IMR-90 (cell line): Measurements from ENCODE around the gene RAB3C. TPM values are rescaled to one million over a fixed set of nuclear protein-coding genes. Genes with fewer than 3 reads are reported as not detected.
A peak's percentile ranks its signal among the peaks of the same experiment; 100 is the strongest.
"Not testable (repeated sequence)": the region's sequence is repeated elsewhere in the genome, so short reads cannot be mapped to it uniquely, and the experiment has no call there.

Experiments used
- ATAC-seq: fragments of 200-7000 bp; cut with Tn5 transposase; 2 replicates; pipeline ENCODE4 v1.9.1; 2020; ENCODE audit warnings: low read depth, mild to moderate bottlenecking, moderate library complexity
- BruUV-seq: library from RNA; stranded (reverse); fragments of 400-500 nt; replicated peaks from 2 replicates; lab custom pipeline; 2021; lab: Mats Ljungman, UMichigan
- CTCF ChIA-PET: fragments of 300-600 bp; formaldehyde crosslinking; extraction: SDS; loops from one replicate; lab custom pipeline; 2021; ENCODE audit warnings: antibody characterized with exemption; lab: Yijun Ruan, JAX
- POLR2A ChIA-PET: fragments of 300-600 bp; sonication (Branson Sonifier 250); formaldehyde crosslinking; loops from one replicate; lab custom pipeline; 2022; ENCODE audit warnings: antibody characterized with exemption; ENCODE audit not compliant: unreplicated experiment; lab: Charles Lee
- DNase-seq: peaks from one replicate; pipeline ENCODE4 v3.0.0; 2013
- H2AFZ ChIP-seq: replicated peaks from 2 replicates; pipeline ENCODE3; 2013; ENCODE audit warnings: low read length, mild to moderate bottlenecking; ENCODE audit not compliant: poor library complexity
- H2AK5ac ChIP-seq: 2 replicates; pipeline ENCODE4 v1.6.1; 2013; ENCODE audit warnings: low read depth, low read length, inconsistent platforms
- H2AK9ac ChIP-seq: replicated peaks from 2 replicates; pipeline ENCODE3; 2013; ENCODE audit warnings: mild to moderate bottlenecking, low read depth, low read length, moderate library complexity; ENCODE audit not compliant: poor library complexity
- H2BK120ac ChIP-seq: 2 replicates; pipeline ENCODE4 v1.6.1; 2013; ENCODE audit warnings: low read depth, low read length, inconsistent platforms
- H2BK15ac ChIP-seq: 3 replicates; pipeline ENCODE4 v1.6.1; 2013; ENCODE audit warnings: low read depth, low read length, inconsistent platforms
- H2BK20ac ChIP-seq: 2 replicates; pipeline ENCODE4 v1.6.1; 2013; ENCODE audit warnings: low read depth, mild to moderate bottlenecking, inconsistent platforms, low read length, moderate library complexity
- H2BK5ac ChIP-seq: 2 replicates; pipeline ENCODE4 v1.6.1; 2013; ENCODE audit warnings: mild to moderate bottlenecking, low read depth, low read length, inconsistent platforms; ENCODE audit not compliant: poor library complexity, severe bottlenecking
- H3K14ac ChIP-seq: replicated peaks from 2 replicates; pipeline ENCODE4 v1.6.1; 2013; ENCODE audit warnings: low read depth, low read length, inconsistent platforms
- H3K18ac ChIP-seq: 2 replicates; pipeline ENCODE4 v1.6.1; 2013; ENCODE audit warnings: low read depth, low read length, control low read depth
- H3K23ac ChIP-seq: 2 replicates; pipeline ENCODE4 v1.6.1; 2013; ENCODE audit warnings: low read depth, low read length, inconsistent platforms
- H3K27ac ChIP-seq: 2 replicates; pipeline ENCODE4 v1.5.1; 2013; ENCODE audit warnings: mild to moderate bottlenecking, control low read depth, low read length; ENCODE audit not compliant: insufficient read depth
- H3K27me3 ChIP-seq: 2 replicates; pipeline ENCODE4 v1.6.1; 2013; ENCODE audit warnings: low read length; ENCODE audit not compliant: control insufficient read depth, insufficient read depth
- H3K36me3 ChIP-seq: 2 replicates; pipeline ENCODE4 v1.6.1; 2013; ENCODE audit warnings: low read length, mixed read lengths; ENCODE audit not compliant: control insufficient read depth, insufficient read depth
- H3K4ac ChIP-seq: 2 replicates; pipeline ENCODE4 v1.6.1; 2013; ENCODE audit warnings: low read depth, low read length, inconsistent platforms
- H3K4me1 ChIP-seq: 2 replicates; pipeline ENCODE4 v1.6.1; 2013; ENCODE audit warnings: low read length, mixed read lengths; ENCODE audit not compliant: control insufficient read depth, insufficient read depth
- H3K4me2 ChIP-seq: 2 replicates; pipeline ENCODE4 v1.6.1; 2013; ENCODE audit warnings: low read depth, mild to moderate bottlenecking, control low read depth, low read length, moderate library complexity
- H3K4me3 ChIP-seq: 2 replicates; pipeline ENCODE4 v1.5.1; 2013; ENCODE audit warnings: low read depth, mild to moderate bottlenecking, control low read depth, low read length, moderate library complexity; ENCODE audit not compliant: insufficient read depth
- H3K56ac ChIP-seq: 2 replicates; pipeline ENCODE4 v1.6.1; 2013; ENCODE audit warnings: low read length, inconsistent platforms; ENCODE audit not compliant: insufficient read depth; ENCODE audit errors: extremely low read depth
- H3K79me1 ChIP-seq, 2 experiments: 2 replicates each; pipeline ENCODE4 v1.6.1; 2013; ENCODE audit warnings: low read length in 2 of 2, inconsistent platforms in 1 of 2, low read depth in 1 of 2
- H3K9ac ChIP-seq: 2 replicates; pipeline ENCODE4 v1.6.1; 2013; ENCODE audit warnings: low read depth, low read length, control low read depth
- H3K9me1 ChIP-seq: 2 replicates; pipeline ENCODE4 v1.6.1; 2013; ENCODE audit warnings: low read length, inconsistent platforms; ENCODE audit not compliant: insufficient read depth
- H3K9me3 ChIP-seq: 2 replicates; pipeline ENCODE4 v1.6.1; 2013; ENCODE audit warnings: low read length; ENCODE audit not compliant: control insufficient read depth, insufficient read depth
- H4K20me1 ChIP-seq: 2 replicates; pipeline ENCODE4 v1.6.1; 2013; ENCODE audit warnings: low read length, inconsistent platforms; ENCODE audit not compliant: insufficient read depth
- H4K5ac ChIP-seq: 2 replicates; pipeline ENCODE4 v1.6.1; 2013; ENCODE audit warnings: mild to moderate bottlenecking, low read depth, low read length, control low read depth
- H4K8ac ChIP-seq, 2 experiments: 2 replicates each; pipeline ENCODE4 v1.6.1; 2013; ENCODE audit warnings: low read depth in 2 of 2, low read length in 2 of 2, control low read depth in 1 of 2, inconsistent platforms in 1 of 2
- H4K91ac ChIP-seq: 2 replicates; pipeline ENCODE4 v1.6.1; 2013; ENCODE audit warnings: low read depth, low read length, inconsistent platforms; ENCODE audit not compliant: insufficient read depth
- MAFK ChIP-seq: IDR thresholded peaks from 2 replicates; pipeline ENCODE4 v1.6.1; 2012; ENCODE audit warnings: low read depth, low read length, improper control_type of control experiment
- MXI1 ChIP-seq: IDR thresholded peaks from 2 replicates; pipeline ENCODE4 v1.6.1; 2012; ENCODE audit warnings: low read depth, mild to moderate bottlenecking, low read length, moderate library complexity, borderline replicate concordance
- NFE2L2 ChIP-seq: fragments of 150-350 bp; IDR thresholded peaks from 2 replicates; pipeline ENCODE4 v1.6.1; 2016; ENCODE audit warnings: low read depth, mild to moderate bottlenecking, low read length
- RCOR1 ChIP-seq: IDR thresholded peaks from 2 replicates; pipeline ENCODE4 v1.6.1; 2012; ENCODE audit warnings: mild to moderate bottlenecking, low read length, improper control_type of control experiment; ENCODE audit not compliant: insufficient replicate concordance
- SMC3 ChIP-seq: fragments of 150-350 bp; IDR thresholded peaks from 2 replicates; pipeline ENCODE4 v1.6.1; 2016; ENCODE audit warnings: low read depth, mild to moderate bottlenecking, antibody characterized with exemption, low read length, moderate library complexity
- WGBS, 2 experiments: methylation state at CpG; one replicate each; pipeline versions ENCODE4 v1.1.5 to v1.1.7; 2013; ENCODE audit warnings: missing lambda C conversion rate in 2 of 2; ENCODE audit not compliant: insufficient read length in 1 of 2; ENCODE audit errors: extremely low coverage in 2 of 2; 5-methylcytosine and 5-hydroxymethylcytosine counted together
- dilution Hi-C: fragments of 300-500 bp; cut with HindIII; formaldehyde crosslinking; loops from one replicate; pipeline ENCODE4 v1.14.3; 2018; ENCODE audit warnings: low sequenced_read_pairs; ENCODE audit not compliant: unreplicated experiment
- in situ Hi-C: fragments of 300-500 bp; cut with MboI; formaldehyde crosslinking; loops from 3 replicates; pipeline ENCODE4 v1.14.3; 2019; ENCODE audit warnings: low sequenced_read_pairs, inconsistent platforms, mixed read lengths
- intact Hi-C: fragments of 100-400 bp; cut with micrococcal nuclease; formaldehyde crosslinking; loops from 2 replicates; pipeline ENCODE4 v1.10.0; 2022
- polyA plus RNA-seq, 3 experiments: library from polyadenylated mRNA; depleted of rRNA; stranded (reverse); fragments of >200 nt; gene quantifications; 2 replicates each; pipeline ENCODE4 v1.2.3, GENCODE V29; 2012; ENCODE audit warnings: low replicate concordance in 1 of 3
- total RNA-seq: library from RNA; depleted of rRNA; stranded (reverse); fragments of >200 nt; gene quantifications from 2 replicates; pipeline ENCODE4 v1.2.3, GENCODE V29; 2012

The RAB3C gene
- total and polyA plus RNA-seq, 2 of the 4 experiments (the other 2 are of a cell fraction) = not detected

DNA sequence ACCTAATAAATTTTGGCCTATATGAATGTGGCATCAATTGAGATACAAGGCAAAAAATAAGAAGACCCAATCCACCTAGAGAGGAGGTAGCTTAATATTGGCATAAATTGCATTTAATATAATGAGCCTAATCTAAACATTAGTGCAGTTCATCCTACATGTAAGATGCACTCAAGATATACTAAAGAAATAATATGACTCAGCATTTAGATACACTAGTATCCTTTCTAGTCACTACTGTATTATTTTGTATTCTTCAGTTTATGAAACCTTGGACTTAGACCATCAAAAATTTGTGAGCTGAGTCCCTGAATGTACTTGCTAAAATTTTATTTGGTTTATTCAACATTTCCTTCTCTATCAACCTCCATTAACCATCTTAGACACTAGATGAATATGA is 104.7 kb downstream of the RAB3C start:
- dilution Hi-C loops = no loop called here
- Histone ChIP-seq H3K9me3 (no peaks in the 10 kb centered on the region), H3K56ac (no peak overlapping the region), H2AK5ac (no peak overlapping the region), H3K27me3 (no peaks in the 10 kb centered on the region), H3K4me3 (no peak overlapping the region), H3K18ac (no peak overlapping the region), H3K36me3 (no peaks in the 10 kb centered on the region), H4K8ac (no peak overlapping the region), H3K14ac (no peak overlapping the region), H4K20me1 (no peaks in the 10 kb centered on the region), H3K27ac (no peak overlapping the region), H2AK9ac (no peak overlapping the region), H3K4ac (no peak overlapping the region), H3K9ac (no peak overlapping the region), H2AFZ (no peak overlapping the region), H4K91ac (no peak overlapping the region), H2BK20ac (no peak overlapping the region), H2BK5ac (no peak overlapping the region), H2BK120ac (no peak overlapping the region), H3K23ac (no peak overlapping the region), H4K5ac (no peak overlapping the region), H3K4me1 (no peaks in the 10 kb centered on the region), H3K9me1 (no peaks in the 10 kb centered on the region), H3K79me1 (no peaks in the 10 kb centered on the region), H2BK15ac (no peak overlapping the region), H3K4me2 (no peak overlapping the region)
- ChIA-PET POLR2A (no interaction called here), CTCF (no interaction called here)
- BruUV-seq = no TSS peak
- in situ Hi-C loops = no loop called here
- DNase-seq (no peak), ATAC-seq (no peak)
- intact Hi-C loops = no loop called here
- TF ChIP-seq RCOR1 = no peak
- peak; percentile 41; the same call in 1 of the 2 replicates for TF ChIP-seq MAFK
- no peak for TF ChIP-seq SMC3
- no peak for TF ChIP-seq MXI1
- 0 out of 2 replicates have a peak, but pooled peaks have one; percentile 33 for TF ChIP-seq NFE2L2

DNA sequence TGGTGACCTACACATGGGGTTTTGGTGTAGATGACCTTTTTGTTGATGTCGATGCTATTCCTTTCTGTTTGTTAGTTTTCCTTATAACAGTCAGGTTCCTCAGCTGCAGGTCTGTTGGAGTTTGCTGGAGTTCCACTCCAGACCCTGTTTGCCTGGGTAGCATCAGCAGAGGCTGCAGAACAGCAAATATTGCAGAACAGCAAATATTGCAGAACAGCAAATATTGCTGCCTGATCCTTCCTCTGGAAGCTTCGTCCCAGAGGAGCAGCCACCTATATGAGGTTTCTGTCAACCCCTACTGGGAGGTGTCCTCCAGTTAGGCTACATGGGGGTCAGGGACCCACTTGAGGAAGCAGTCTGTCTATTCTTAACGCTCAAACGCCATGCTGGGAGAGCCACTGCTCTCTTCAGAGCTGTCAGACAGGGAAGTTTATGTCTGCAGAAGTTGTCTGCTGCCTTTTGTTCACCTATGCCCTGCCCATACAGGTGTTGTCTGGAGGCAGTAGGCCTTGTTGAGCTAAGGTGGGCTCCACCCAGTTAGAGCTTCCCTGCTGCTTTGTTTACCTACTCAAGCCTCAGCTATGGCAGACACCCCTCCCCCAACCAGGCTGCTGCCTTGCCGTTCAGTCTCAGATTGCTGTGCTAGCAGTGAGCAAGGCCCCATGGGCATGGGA is 116.3 kb downstream of the RAB3C start:
- intact Hi-C loops, CTCF ChIA-PET, H3K4ac ChIP-seq, H3K4me2 ChIP-seq, H3K18ac ChIP-seq, H2AFZ ChIP-seq, H2BK20ac ChIP-seq, H4K20me1 ChIP-seq, H3K56ac ChIP-seq, H4K5ac ChIP-seq, H3K27ac ChIP-seq, H3K23ac ChIP-seq, H3K79me1 ChIP-seq, H4K8ac ChIP-seq, H2AK5ac ChIP-seq, H3K36me3 ChIP-seq, H4K91ac ChIP-seq, H3K27me3 ChIP-seq, H3K4me1 ChIP-seq, H2BK120ac ChIP-seq, ATAC-seq, POLR2A ChIA-PET, H3K4me3 ChIP-seq, H3K9me1 ChIP-seq, H3K9ac ChIP-seq, in situ Hi-C loops, H3K14ac ChIP-seq, DNase-seq, BruUV-seq, H2BK15ac ChIP-seq, H2AK9ac ChIP-seq, H2BK5ac ChIP-seq, dilution Hi-C loops, H3K9me3 ChIP-seq: not testable (repeated sequence)
- WGBS, 2 experiments = 100% methylated on average over 1 of the region's 5 CpGs; no CpG with 5 or more reads in 1 of the 2 experiments
